ENCODE data around the gene NAV2. TPM values are rescaled to one million over a fixed set of nuclear protein-coding genes. Genes with fewer than 3 reads are reported as not detected.

The NAV2 gene
- polyA plus RNA-seq, 1 donor (not counting 4 experiments of a cell fraction or from before 2014, with no cell fraction given): 4.0 TPM

DNA sequence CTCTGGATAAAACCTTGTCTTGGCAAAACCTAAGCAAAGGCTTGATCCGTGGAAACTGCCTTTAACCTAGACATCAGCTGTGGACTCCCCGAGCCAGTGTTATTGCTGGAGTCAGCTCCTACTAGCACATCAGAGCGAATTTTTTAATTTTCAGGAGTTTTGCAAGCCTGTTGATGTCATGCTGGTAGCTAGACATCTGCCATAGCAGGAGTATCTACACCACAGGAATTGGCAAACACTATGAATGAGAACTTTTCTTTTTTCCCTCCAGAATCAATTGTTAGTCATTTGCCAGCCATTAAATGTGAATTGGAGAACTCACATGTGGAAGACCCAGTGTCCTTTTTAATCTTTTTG, 201.2 kb downstream of the NAV2 start:
- no peak overlapping the region for H3K4me3 ChIP-seq (ENCODE audit: control insufficient read depth in 2 of 3, extremely low read depth in 1 of 3, insufficient read depth in 2 of 3, low read depth in 1 of 3, low read length in 3 of 3)
- H3K9me3 ChIP-seq (ENCODE audit: control insufficient read depth, low read depth, low read length): no peaks in the 10 kb centered on the region
- H2AFZ ChIP-seq (ENCODE audit: control insufficient read depth, low read length): no peak overlapping the region
- dilution Hi-C loops (cut with MboI; ENCODE audit: extremely low pct_ligation_motif_present, low sequenced_read_pairs): no loop called here
- H3K27me3 ChIP-seq (ENCODE audit: control insufficient read depth, extremely low read depth, insufficient read depth, low read length): no peaks in the 10 kb centered on the region
- H3K9ac ChIP-seq (ENCODE audit: control insufficient read depth, extremely low read depth, insufficient read depth, low read length): no peak overlapping the region
- H3K36me3 ChIP-seq (ENCODE audit: control insufficient read depth in 2 of 2, extremely low read depth in 1 of 2, insufficient read depth in 2 of 2, low read length in 2 of 2): no peaks in the 10 kb centered on the region
- TF ChIP-seq EZH2 (IDR thresholded peaks at IDR 0.05; ENCODE audit: low read length): no peak
- TF ChIP-seq, protein P1, sequence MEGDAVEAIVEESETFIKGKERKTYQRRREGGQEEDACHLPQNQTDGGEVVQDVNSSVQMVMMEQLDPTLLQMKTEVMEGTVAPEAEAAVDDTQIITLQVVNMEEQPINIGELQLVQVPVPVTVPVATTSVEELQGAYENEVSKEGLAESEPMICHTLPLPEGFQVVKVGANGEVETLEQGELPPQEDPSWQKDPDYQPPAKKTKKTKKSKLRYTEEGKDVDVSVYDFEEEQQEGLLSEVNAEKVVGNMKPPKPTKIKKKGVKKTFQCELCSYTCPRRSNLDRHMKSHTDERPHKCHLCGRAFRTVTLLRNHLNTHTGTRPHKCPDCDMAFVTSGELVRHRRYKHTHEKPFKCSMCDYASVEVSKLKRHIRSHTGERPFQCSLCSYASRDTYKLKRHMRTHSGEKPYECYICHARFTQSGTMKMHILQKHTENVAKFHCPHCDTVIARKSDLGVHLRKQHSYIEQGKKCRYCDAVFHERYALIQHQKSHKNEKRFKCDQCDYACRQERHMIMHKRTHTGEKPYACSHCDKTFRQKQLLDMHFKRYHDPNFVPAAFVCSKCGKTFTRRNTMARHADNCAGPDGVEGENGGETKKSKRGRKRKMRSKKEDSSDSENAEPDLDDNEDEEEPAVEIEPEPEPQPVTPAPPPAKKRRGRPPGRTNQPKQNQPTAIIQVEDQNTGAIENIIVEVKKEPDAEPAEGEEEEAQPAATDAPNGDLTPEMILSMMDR (optimal IDR thresholded peaks at IDR 0.05 in 1 of 3, IDR thresholded peaks at IDR 0.05 in 1 of 3, conservative IDR thresholded peaks at IDR 0.05 in 1 of 3; ENCODE audit: extremely low read depth in 1 of 3, insufficient read depth in 2 of 3, low read length in 3 of 3): no peak
- peaks cover 6% of the 10 kb centered on the region for H3K4me1 ChIP-seq (ENCODE audit: control insufficient read depth, extremely low read depth, insufficient read depth, low read length)
- H3K27ac ChIP-seq (ENCODE audit: control insufficient read depth, insufficient read depth, low read length): no peak overlapping the region
- no peaks in the 10 kb centered on the region for H3K9me1 ChIP-seq (ENCODE audit: control insufficient read depth, extremely low read depth, insufficient read depth, low read length)
- FAIRE-seq (no peak), DNase-seq (ENCODE audit: low read depth, low spot score) (no peak)
- no peaks in the 10 kb centered on the region for H3K79me2 ChIP-seq (ENCODE audit: control insufficient read depth, insufficient read depth, low read length)
- no peaks in the 10 kb centered on the region for H4K20me1 ChIP-seq (ENCODE audit: control insufficient read depth, extremely low read depth, insufficient read depth, low read length)
- H3K4me2 ChIP-seq (ENCODE audit: control insufficient read depth, extremely low read depth, insufficient read depth, low read depth, low read length): no peak overlapping the region

DNA sequence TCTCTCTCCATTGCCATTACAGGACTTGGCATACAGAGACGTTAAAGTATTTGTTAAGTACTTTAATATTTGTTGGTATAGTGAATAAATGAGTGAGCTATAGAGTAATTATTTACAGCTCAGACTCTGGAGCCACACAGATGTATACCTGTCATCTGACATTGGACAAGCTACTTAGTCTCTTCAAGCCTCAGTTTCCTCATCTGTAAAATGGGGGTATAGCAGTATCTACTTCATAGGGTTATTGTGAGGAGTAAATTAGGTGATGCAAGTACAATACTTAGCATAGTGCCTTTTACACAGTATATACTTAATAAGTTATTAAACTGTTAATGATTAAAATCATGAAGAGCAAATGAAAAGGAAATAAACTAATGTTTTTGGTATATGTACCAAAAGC, 203.2 kb downstream of the NAV2 start:
- Histone ChIP-seq H3K79me2 (ENCODE audit: control insufficient read depth, insufficient read depth, low read length) (no peaks in the 10 kb centered on the region), H3K9me1 (ENCODE audit: control insufficient read depth, extremely low read depth, insufficient read depth, low read length) (no peaks in the 10 kb centered on the region), H3K9ac (ENCODE audit: control insufficient read depth, extremely low read depth, insufficient read depth, low read length) (no peak overlapping the region), H3K36me3 (ENCODE audit: control insufficient read depth in 2 of 2, extremely low read depth in 1 of 2, insufficient read depth in 2 of 2, low read length in 2 of 2) (no peaks in the 10 kb centered on the region), H3K4me1 (ENCODE audit: control insufficient read depth, extremely low read depth, insufficient read depth, low read length) (peaks cover 17% of the 10 kb centered on the region), H3K27me3 (ENCODE audit: control insufficient read depth, extremely low read depth, insufficient read depth, low read length) (no peaks in the 10 kb centered on the region), H4K20me1 (ENCODE audit: control insufficient read depth, extremely low read depth, insufficient read depth, low read length) (no peaks in the 10 kb centered on the region), H3K9me3 (ENCODE audit: control insufficient read depth, low read depth, low read length) (no peaks in the 10 kb centered on the region), H3K4me2 (ENCODE audit: control insufficient read depth, extremely low read depth, insufficient read depth, low read depth, low read length) (no peak overlapping the region), H2AFZ (ENCODE audit: control insufficient read depth, low read length) (no peak overlapping the region), H3K4me3 (ENCODE audit: control insufficient read depth in 2 of 3, extremely low read depth in 1 of 3, insufficient read depth in 2 of 3, low read depth in 1 of 3, low read length in 3 of 3) (no peak overlapping the region), H3K27ac (ENCODE audit: control insufficient read depth, insufficient read depth, low read length) (no peak overlapping the region)
- FAIRE-seq (no peak), DNase-seq (ENCODE audit: low read depth, low spot score) (no peak)
- dilution Hi-C loops (cut with MboI; ENCODE audit: extremely low pct_ligation_motif_present, low sequenced_read_pairs): no loop called here
- TF ChIP-seq EZH2 (IDR thresholded peaks at IDR 0.05; ENCODE audit: low read length): no peak
- TF ChIP-seq, protein P1 (optimal IDR thresholded peaks at IDR 0.05 in 1 of 3, IDR thresholded peaks at IDR 0.05 in 1 of 3, conservative IDR thresholded peaks at IDR 0.05 in 1 of 3; ENCODE audit: extremely low read depth in 1 of 3, insufficient read depth in 2 of 3, low read length in 3 of 3): no peak
